Neural cell (in vitro differentiated cells): ENCODE results near the gene DOP1B.

ENCODE experiments used
- POLR2AphosphoS5 ChIP-seq: IDR thresholded peaks from 2 replicates; pipeline ENCODE4 v1.6.1; 2012
- TF ChIP-seq, protein P1 (sequence below): fragments of 450-650 bp; IDR thresholded peaks from 2 replicates; pipeline ENCODE4 v1.5.1; 2014; ENCODE audit warnings: antibody characterized with exemption, mild to moderate bottlenecking, moderate library complexity; ENCODE audit not compliant: poor library complexity, severe bottlenecking

DNA sequence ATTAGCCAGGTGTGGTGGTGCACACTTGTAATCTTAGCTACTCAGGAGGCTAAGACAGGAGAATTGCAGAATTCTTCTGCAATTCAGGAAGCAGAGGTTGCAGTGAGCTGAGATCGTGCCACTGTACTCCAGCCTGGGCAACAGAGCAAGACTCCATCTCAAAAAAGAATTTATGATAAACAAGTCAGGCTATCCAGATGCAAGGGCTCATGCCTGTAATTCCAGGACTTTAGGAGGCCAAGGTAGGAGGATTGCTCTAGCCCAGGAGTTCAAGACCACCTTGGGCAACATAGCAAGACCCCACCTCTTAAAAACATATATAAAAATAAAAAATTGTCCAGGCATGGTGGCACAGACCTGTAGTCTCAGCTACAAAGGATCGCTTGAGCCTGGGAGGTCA lies 32.2 kb upstream of the DOP1B start:
- TF ChIP-seq, protein P1, sequence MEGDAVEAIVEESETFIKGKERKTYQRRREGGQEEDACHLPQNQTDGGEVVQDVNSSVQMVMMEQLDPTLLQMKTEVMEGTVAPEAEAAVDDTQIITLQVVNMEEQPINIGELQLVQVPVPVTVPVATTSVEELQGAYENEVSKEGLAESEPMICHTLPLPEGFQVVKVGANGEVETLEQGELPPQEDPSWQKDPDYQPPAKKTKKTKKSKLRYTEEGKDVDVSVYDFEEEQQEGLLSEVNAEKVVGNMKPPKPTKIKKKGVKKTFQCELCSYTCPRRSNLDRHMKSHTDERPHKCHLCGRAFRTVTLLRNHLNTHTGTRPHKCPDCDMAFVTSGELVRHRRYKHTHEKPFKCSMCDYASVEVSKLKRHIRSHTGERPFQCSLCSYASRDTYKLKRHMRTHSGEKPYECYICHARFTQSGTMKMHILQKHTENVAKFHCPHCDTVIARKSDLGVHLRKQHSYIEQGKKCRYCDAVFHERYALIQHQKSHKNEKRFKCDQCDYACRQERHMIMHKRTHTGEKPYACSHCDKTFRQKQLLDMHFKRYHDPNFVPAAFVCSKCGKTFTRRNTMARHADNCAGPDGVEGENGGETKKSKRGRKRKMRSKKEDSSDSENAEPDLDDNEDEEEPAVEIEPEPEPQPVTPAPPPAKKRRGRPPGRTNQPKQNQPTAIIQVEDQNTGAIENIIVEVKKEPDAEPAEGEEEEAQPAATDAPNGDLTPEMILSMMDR, result no peak
- TF ChIP-seq POLR2AphosphoS5, result no peak
